GM12801 (cell line): ENCODE results near the gene WWC2.

Experiments
- CTCF ChIP-seq: IDR thresholded peaks from one replicate; pipeline ENCODE4 v1.5.1; 2011; ENCODE audit warnings: control low read depth; ENCODE audit not compliant: insufficient read length; ENCODE audit errors: extremely low read depth

WWC2 gene

GRCh38 chr4:183321516-183321915, 222.5 kb downstream of the WWC2 start:
- TF ChIP-seq CTCF = no peak

GRCh38 chr4:183322326-183322725, 223.3 kb downstream of the WWC2 start, which contains the start of gene CLDN24:
CLDN24 (minus strand) TSS chr4:183322426; CDS start chr4:183322426, 0 bp downstream.
- TF ChIP-seq CTCF = no peak

- TF ChIP-seq CTCF = no peak
These were observed 224.2 kb downstream of the WWC2 start for GRCh38 chr4:183323295-183323694.

- no peak for TF ChIP-seq CTCF
These were observed 225.6 kb downstream of the WWC2 start for GRCh38 chr4:183324619-183325018.

GRCh38 chr4:183326853-183327252, 227.8 kb downstream of the WWC2 start:
- TF ChIP-seq CTCF = no peak

- no peak for TF ChIP-seq CTCF
These were observed 228.8 kb downstream of the WWC2 start for GRCh38 chr4:183327827-183328226.

- TF ChIP-seq CTCF = no peak
These were observed 229.8 kb downstream of the WWC2 start for GRCh38 chr4:183328832-183329231.

- TF ChIP-seq CTCF = no peak
These were observed 230.2 kb downstream of the WWC2 start for GRCh38 chr4:183329244-183329643.
